OCI-LY3 (cell line): ENCODE measurements around the gene GNS.

Experiments
- EZH2phosphoT487 ChIP-seq: fragments of 200-600 bp; shearing (Covaris generic); IDR thresholded peaks from 2 replicates; pipeline ENCODE4 v1.6.1; 2018; ENCODE audit warnings: antibody characterized with exemption, mixed run types, low read depth
- TF ChIP-seq, protein P1 (sequence below): fragments of 200-600, 300-600 bp; sonication (generic); IDR thresholded peaks from 2 replicates; pipeline ENCODE4 v1.5.1; 2014; ENCODE audit warnings: antibody characterized with exemption, low read length, low read depth

DNA sequence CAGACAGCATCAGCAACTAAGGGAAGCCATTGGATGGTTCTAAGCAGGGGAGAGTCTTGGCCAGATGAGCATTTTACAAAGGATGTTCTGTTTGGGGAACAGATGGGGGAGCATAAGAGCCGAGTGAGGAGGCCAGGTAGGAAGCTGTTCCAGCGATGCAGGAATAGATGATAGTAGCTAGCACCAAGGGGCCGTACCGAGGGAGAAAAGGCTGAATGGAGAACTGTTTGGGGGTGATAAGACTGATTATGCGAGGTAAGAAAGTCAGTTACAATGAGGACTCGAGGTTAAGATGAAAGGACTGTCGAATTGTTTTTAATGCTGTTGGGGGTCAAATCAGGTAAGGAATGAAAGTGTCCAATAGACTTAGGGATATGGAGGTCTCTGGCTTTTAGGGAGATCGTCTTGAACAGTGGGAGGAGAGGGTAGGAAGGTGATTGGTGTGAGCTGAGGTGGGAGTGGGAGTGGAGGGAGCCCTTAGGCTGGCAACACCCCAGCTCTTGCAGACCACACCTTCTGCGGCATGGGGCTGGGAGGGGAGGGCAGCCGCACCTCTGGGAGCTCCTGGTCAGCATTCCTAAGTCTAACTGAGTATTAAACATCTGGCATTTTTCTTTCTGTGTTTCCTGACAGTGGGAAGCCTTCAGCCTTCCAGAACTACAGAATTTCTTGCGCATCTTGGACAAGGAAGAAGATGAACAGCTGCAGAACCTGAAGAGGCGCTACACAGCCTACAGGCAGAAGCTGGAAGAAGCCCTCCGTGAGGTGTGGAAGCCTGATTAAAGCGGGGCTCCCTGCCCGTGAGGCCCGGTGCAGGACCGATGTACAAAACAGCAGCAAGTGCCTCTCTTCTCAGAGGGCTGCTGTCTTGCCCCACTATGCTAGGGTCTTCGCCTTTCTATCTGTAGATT, 64.8 kb downstream of the GNS start:
- TF ChIP-seq, protein P1, sequence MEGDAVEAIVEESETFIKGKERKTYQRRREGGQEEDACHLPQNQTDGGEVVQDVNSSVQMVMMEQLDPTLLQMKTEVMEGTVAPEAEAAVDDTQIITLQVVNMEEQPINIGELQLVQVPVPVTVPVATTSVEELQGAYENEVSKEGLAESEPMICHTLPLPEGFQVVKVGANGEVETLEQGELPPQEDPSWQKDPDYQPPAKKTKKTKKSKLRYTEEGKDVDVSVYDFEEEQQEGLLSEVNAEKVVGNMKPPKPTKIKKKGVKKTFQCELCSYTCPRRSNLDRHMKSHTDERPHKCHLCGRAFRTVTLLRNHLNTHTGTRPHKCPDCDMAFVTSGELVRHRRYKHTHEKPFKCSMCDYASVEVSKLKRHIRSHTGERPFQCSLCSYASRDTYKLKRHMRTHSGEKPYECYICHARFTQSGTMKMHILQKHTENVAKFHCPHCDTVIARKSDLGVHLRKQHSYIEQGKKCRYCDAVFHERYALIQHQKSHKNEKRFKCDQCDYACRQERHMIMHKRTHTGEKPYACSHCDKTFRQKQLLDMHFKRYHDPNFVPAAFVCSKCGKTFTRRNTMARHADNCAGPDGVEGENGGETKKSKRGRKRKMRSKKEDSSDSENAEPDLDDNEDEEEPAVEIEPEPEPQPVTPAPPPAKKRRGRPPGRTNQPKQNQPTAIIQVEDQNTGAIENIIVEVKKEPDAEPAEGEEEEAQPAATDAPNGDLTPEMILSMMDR: no peak
- no peak for TF ChIP-seq EZH2phosphoT487
